PFSK-1 (cell line): ENCODE results near the gene RARB.

Experiments
- FOXP2 ChIP-seq: optimal IDR thresholded peaks from 2 replicates; pipeline ENCODE3; 2011; ENCODE audit warnings: borderline replicate concordance, control low read depth, inconsistent platforms; ENCODE audit not compliant: insufficient read depth; ENCODE audit errors: extremely low read length, extremely low read depth
- POLR2AphosphoS5 ChIP-seq: IDR thresholded peaks from 2 replicates; pipeline ENCODE4 v1.6.1; 2012; ENCODE audit warnings: low read depth, mild to moderate bottlenecking, control low read depth, low read length, moderate library complexity
- SIN3A ChIP-seq: IDR thresholded peaks from 2 replicates; pipeline ENCODE4 v1.6.1; 2012; ENCODE audit warnings: mild to moderate bottlenecking, low read length, moderate library complexity, borderline replicate concordance; ENCODE audit not compliant: insufficient read depth
- TAF1 ChIP-seq: IDR thresholded peaks from 2 replicates; pipeline ENCODE4 v1.6.1; 2012; ENCODE audit warnings: low read length, control low read depth, borderline replicate concordance; ENCODE audit not compliant: insufficient read depth
- TF ChIP-seq, protein P1 (sequence below), 2 experiments: IDR thresholded peaks; 2 replicates each; pipeline versions ENCODE4 v1.6.1 to v1.8.0; 2011 to 2012; ENCODE audit warnings: low read depth in 2 of 2, low read length in 2 of 2, control low read depth in 1 of 2, inconsistent platforms in 1 of 2, mild to moderate bottlenecking in 1 of 2, moderate library complexity in 1 of 2; ENCODE audit not compliant: insufficient read depth in 1 of 2

Gene RARB

DNA sequence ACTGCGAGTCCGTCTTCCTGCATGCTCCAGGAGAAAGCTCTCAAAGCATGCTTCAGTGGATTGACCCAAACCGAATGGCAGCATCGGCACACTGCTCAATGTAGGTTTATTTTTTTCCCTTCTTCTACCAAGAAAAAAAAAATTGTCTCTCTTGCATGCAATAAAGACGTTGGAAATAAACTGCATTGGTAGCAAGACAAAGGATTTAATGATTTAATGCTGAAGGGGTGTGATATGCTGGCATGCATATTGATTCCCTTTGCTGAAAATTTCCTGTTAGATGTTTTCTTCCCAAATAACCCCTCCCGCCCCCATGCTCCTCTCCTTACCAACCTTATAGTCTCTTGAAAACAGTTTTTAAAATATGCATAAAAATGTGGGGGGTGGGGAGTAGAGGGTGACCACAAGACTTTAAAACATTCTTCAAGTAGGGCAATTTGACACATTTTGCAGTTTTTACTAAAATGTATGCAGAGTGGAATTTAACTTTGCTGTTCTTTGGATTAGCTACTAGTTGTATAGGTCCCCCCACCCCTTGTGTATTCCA, 799 bp downstream of the RARB start:
- TF ChIP-seq SIN3A (no peak), TAF1 (no peak), FOXP2 (no peak), POLR2AphosphoS5 (no peak)
- TF ChIP-seq, protein P1, sequence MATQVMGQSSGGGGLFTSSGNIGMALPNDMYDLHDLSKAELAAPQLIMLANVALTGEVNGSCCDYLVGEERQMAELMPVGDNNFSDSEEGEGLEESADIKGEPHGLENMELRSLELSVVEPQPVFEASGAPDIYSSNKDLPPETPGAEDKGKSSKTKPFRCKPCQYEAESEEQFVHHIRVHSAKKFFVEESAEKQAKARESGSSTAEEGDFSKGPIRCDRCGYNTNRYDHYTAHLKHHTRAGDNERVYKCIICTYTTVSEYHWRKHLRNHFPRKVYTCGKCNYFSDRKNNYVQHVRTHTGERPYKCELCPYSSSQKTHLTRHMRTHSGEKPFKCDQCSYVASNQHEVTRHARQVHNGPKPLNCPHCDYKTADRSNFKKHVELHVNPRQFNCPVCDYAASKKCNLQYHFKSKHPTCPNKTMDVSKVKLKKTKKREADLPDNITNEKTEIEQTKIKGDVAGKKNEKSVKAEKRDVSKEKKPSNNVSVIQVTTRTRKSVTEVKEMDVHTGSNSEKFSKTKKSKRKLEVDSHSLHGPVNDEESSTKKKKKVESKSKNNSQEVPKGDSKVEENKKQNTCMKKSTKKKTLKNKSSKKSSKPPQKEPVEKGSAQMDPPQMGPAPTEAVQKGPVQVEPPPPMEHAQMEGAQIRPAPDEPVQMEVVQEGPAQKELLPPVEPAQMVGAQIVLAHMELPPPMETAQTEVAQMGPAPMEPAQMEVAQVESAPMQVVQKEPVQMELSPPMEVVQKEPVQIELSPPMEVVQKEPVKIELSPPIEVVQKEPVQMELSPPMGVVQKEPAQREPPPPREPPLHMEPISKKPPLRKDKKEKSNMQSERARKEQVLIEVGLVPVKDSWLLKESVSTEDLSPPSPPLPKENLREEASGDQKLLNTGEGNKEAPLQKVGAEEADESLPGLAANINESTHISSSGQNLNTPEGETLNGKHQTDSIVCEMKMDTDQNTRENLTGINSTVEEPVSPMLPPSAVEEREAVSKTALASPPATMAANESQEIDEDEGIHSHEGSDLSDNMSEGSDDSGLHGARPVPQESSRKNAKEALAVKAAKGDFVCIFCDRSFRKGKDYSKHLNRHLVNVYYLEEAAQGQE (IDR thresholded peaks at IDR 0.05; ENCODE audit: insufficient read depth in 1 of 2, low read depth in 2 of 2, low read length in 2 of 2), result no peak

DNA sequence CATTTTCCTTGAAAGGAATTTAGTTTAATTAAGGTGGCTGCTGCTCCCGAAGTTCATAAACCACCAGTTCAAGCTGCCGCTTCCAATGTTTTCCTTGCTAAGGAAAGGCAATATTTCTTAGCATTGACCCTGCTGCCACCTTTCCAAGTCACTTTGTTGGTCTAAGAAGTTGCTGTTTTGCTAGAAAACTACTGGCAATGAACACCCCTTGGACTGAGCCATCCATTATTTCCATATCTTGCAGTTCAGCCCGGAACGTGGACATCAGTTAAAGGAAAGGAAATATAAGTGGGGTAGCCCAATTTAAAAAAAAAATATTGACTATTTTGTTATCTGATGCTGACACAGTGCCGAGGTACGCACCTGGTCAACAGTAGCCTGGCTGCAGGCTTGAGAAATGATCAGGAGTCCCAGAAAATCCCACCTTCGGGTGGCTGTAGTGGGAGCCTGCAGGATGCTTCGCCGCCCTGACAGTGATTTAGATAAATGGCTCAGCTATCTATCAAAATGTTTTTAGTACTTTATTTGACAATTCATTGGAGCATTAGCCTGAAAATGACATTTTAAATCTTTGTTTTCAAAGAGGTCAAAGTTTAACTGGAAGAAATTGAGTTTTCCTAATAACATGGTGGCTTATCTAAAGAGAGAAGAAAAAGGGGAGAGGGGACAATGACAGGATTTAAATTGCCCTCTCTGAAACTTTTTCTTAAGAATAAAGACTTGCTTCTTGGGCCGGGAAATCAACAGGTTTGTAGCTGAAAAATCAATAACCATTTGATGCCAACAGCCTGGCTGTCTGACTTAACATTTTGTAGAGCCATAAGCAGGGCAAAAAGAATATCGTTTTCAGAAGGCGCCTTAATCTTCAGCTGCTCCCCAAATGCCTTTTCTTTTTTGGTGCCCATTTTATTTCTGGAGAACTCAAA, 1.6 kb downstream of the RARB start:
- TF ChIP-seq POLR2AphosphoS5, result no peak
- no peak for TF ChIP-seq SIN3A
- TF ChIP-seq FOXP2, result no peak
- TF ChIP-seq, protein P1 (IDR thresholded peaks at IDR 0.05; ENCODE audit: insufficient read depth in 1 of 2, low read depth in 2 of 2, low read length in 2 of 2), result no peak
- no peak for TF ChIP-seq TAF1

DNA sequence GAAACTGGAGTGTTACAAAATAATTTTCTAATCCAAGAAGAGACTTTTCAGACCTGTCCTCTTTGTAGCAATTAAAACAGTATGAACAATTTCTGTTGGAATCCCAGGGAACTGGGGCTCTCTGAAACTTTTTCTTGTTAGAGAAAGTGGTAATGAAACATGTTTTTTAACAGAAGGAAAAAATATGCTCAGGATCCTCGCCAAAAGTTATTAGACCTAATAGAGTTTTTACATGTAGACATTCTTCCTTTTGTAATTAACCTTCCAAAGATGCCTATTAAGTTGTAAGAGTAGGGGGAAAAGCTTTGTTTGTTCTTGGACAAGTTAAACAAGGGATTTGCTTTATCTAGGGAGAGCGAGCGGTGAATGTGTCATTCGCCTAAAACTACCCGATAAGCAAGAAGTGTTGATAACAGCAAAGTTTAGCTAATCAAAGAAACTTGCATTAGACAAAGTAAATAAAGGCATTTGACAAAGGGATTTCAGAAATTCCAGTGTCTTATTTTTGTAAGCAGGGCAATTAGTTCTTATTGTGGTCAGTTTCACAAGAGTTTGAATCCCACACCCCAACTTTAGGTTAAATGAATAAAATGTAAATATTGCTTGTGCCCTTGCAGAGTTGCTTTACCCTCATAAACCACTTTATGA, 2.3 kb downstream of the RARB start:
- TF ChIP-seq TAF1 (no peak), FOXP2 (no peak), POLR2AphosphoS5 (no peak), SIN3A (no peak)
- TF ChIP-seq, protein P1 (IDR thresholded peaks at IDR 0.05; ENCODE audit: insufficient read depth in 1 of 2, low read depth in 2 of 2, low read length in 2 of 2), result no peak

DNA sequence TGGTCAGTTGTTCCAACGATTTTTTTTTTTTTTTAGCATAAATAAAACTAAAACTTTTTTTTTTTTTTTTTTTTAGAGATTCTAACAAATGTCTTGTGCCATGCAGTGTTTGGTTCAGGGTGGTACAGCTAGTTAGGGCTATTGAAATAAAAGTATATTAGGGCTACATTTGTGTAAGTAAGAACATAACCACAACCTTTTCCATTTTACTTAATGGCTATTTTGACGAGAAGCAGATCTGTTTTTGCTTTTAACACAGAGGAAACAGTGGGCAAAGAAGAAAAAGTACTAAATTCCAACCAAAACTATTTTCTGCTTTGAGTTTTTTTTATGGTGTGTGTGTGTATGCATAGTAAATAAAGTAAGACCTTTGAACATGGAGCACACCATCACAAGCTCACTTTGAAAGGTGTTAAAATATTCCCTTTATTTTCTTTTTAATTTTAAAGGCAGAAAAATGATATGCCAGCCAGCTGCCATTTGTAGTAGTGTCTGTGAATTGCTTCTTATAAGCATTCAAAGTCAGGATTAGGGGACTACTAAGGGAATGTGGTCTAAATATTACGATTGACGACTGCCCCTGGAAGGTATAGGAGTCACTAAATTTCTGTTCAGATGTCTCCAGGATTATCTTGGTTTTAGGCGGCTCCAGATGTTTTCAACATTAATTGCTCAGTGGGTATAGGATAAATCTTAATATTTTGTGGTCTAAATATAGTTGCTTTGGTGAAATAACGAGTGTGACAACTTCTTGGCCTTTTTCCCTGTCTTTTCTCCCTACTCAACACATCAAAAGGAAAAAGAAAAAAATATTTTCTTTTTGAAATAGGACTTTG, 3.1 kb downstream of the RARB start:
- TF ChIP-seq FOXP2 (no peak), POLR2AphosphoS5 (no peak), TAF1 (no peak), SIN3A (no peak)
- TF ChIP-seq, protein P1 (IDR thresholded peaks at IDR 0.05; ENCODE audit: insufficient read depth in 1 of 2, low read depth in 2 of 2, low read length in 2 of 2), result no peak
